T-cell (primary cell): ENCODE data around the gene NMNAT3. TPM values are rescaled to one million over a fixed set of nuclear protein-coding genes. Genes with fewer than 3 reads are reported as not detected.
"Not testable (repeated sequence)": the region's sequence is repeated elsewhere in the genome, so short reads cannot be mapped to it uniquely, and the experiment has no call there.

Experiments
- ATAC-seq, 4 experiments: fragments of 200-7000 bp in 3 of 4; fragments of 150-1000 bp in 1 of 4; cut with Tn5 transposase; replicated peaks in 1 of 4; 1 replicate in 3 of 4; 2 replicates in 1 of 4; pipeline ENCODE4 v1.10.0; 2021; ENCODE audit warnings: moderate library complexity in 3 of 4, mild to moderate bottlenecking in 2 of 4, moderate number of reproducible peaks in 1 of 4
- CTCF ChIA-PET, 2 donors: fragments of 300-600 bp; sonication (Branson Sonifier 250); formaldehyde crosslinking; loops; one replicate each; lab custom pipeline; 2022; ENCODE audit warnings: antibody characterized with exemption in 2 of 2; lab: Charles Lee
- POLR2A ChIA-PET, 2 donors: fragments of 300-600 bp; sonication (Branson Sonifier 250); formaldehyde crosslinking; loops; one replicate each; lab custom pipeline; 2022; ENCODE audit warnings: antibody characterized with exemption in 2 of 2; lab: Charles Lee
- DNase-seq, 35 experiments: peaks; one replicate each; pipeline versions ENCODE4 v3.0.0 to v3.0.0-alpha.2; 2013 to 2023
- H3K27ac ChIP-seq: one replicate; pipeline ENCODE4 v1.5.1; 2013; ENCODE audit warnings: low read length
- H3K27me3 ChIP-seq, 2 experiments: replicated peaks in 1 of 2; 1 replicate in 1 of 2; 2 replicates in 1 of 2; pipeline versions ENCODE4 v1.6.1 to v1.7.0; 2013; ENCODE audit warnings: low read length in 1 of 2, mixed read lengths in 1 of 2; ENCODE audit not compliant: control insufficient read depth in 2 of 2, insufficient read depth in 2 of 2; ENCODE audit errors: extremely low read depth in 1 of 2
- H3K36me3 ChIP-seq, 2 donors: 1 replicate in 1 of 2; 2 replicates in 1 of 2; pipeline versions ENCODE4 v1.6.1 to v1.7.0; 2013; ENCODE audit warnings: low read length in 1 of 2; ENCODE audit not compliant: control insufficient read depth in 2 of 2, insufficient read depth in 1 of 2; ENCODE audit errors: extremely low read depth in 1 of 2
- H3K4me1 ChIP-seq, 2 experiments: 1 replicate in 1 of 2; 2 replicates in 1 of 2; pipeline versions ENCODE4 v1.6.1 to v1.7.0; 2013; ENCODE audit warnings: low read length in 2 of 2, mixed read lengths in 1 of 2; ENCODE audit not compliant: insufficient read depth in 2 of 2, control insufficient read depth in 1 of 2; ENCODE audit errors: extremely low read depth in 1 of 2
- H3K4me3 ChIP-seq, 2 donors: 1 replicate in 1 of 2; 2 replicates in 1 of 2; pipeline versions ENCODE4 v1.5.1 to v1.7.0; 2013; ENCODE audit warnings: mild to moderate bottlenecking in 2 of 2, low read length in 1 of 2, moderate library complexity in 1 of 2; ENCODE audit not compliant: control insufficient read depth in 1 of 2; ENCODE audit errors: extremely low read depth in 1 of 2
- H3K9me3 ChIP-seq: 2 replicates; pipeline ENCODE4 v1.7.0; 2013
- H3K27ac Mint-ChIP-seq, 2 donors: one replicate each; pipeline ENCODE4 v1.8.0; 2020 to 2021; ENCODE audit warnings: mild to moderate bottlenecking in 2 of 2, mixed read lengths in 2 of 2
- H3K27me3 Mint-ChIP-seq, 2 donors: one replicate each; pipeline ENCODE4 v1.8.0; 2021 to 2022; ENCODE audit warnings: mixed read lengths in 2 of 2
- H3K36me3 Mint-ChIP-seq: one replicate; pipeline ENCODE4 v1.8.0; 2021; ENCODE audit warnings: mixed read lengths
- H3K4me1 Mint-ChIP-seq, 3 donors: one replicate each; pipeline ENCODE4 v1.8.0; 2020 to 2022; ENCODE audit warnings: mixed read lengths in 3 of 3, mild to moderate bottlenecking in 1 of 3
- H3K4me3 Mint-ChIP-seq, 3 donors: one replicate each; pipeline ENCODE4 v1.8.0; 2020 to 2022; ENCODE audit warnings: mild to moderate bottlenecking in 3 of 3, mixed read lengths in 3 of 3, moderate library complexity in 3 of 3
- H3K9me3 Mint-ChIP-seq, 3 donors: one replicate each; pipeline ENCODE4 v1.8.0; 2020 to 2022; ENCODE audit warnings: mixed read lengths in 3 of 3
- WGBS: methylation state at CpG from one replicate; pipeline ENCODE4 v1.1.5; 2013; ENCODE audit warnings: missing lambda C conversion rate; ENCODE audit not compliant: insufficient coverage; 5-methylcytosine and 5-hydroxymethylcytosine counted together
- total RNA-seq, 35 experiments: library from RNA in 6 of 35; stranded (reverse) in 6 of 35; fragments of 120-200 nt in 1 of 35; gene quantifications; one replicate each; pipeline versions ENCODE4 v1.2.1 to v1.2.4 and lab custom pipeline; 2013 to 2026

The NMNAT3 gene
- total RNA-seq, 5 donors from 2014 or later (not counting 1 experiment from before 2014, with no cell fraction given) = 2.4 to 5.3 (median 4.8) TPM

GRCh38 chr3:139587797-139588196 lies 90.0 kb downstream of the NMNAT3 start:
- Mint-ChIP-seq H3K36me3 (peaks cover 7% of the 10 kb centered on the region), H3K4me3 (no peak overlapping the region), H3K4me1 (no peaks in the 10 kb centered on the region), H3K27me3 (no peaks in the 10 kb centered on the region), H3K9me3 (peaks cover 0 to 4% (median 0%) of the 10 kb centered on the region in 3 donors), H3K27ac (no peak overlapping the region)
- Histone ChIP-seq H3K4me1 (no peaks in the 10 kb centered on the region), H3K4me3 (no peak overlapping the region), H3K9me3 (no peaks in the 10 kb centered on the region), H3K27ac (no peak overlapping the region), H3K27me3 (no peaks in the 10 kb centered on the region), H3K36me3 (no peaks in the 10 kb centered on the region)
- CTCF ChIA-PET = interaction anchor here in 1 of 2 donors (0.6 kb wide), 1 partner anchor 46 kb away, joined by 3 read pairs; no protein-coding TSS in a partner anchor
- DNase-seq (no peak), ATAC-seq (no peak)
- POLR2A ChIA-PET = no interaction called here

- no CpG with 5 or more reads among the region's 1 CpG for WGBS
- Mint-ChIP-seq H3K4me3 (no peak overlapping the region), H3K27ac (no peak overlapping the region), H3K36me3 (peaks cover 7% of the 10 kb centered on the region), H3K9me3 (peaks cover 0 to 4% (median 0%) of the 10 kb centered on the region in 3 donors), H3K4me1 (no peaks in the 10 kb centered on the region), H3K27me3 (no peaks in the 10 kb centered on the region)
- POLR2A ChIA-PET = no interaction called here
- H3K27ac ChIP-seq = no peak overlapping the region
- H3K36me3 ChIP-seq = no peaks in the 10 kb centered on the region
- no peak for DNase-seq
- no peaks in the 10 kb centered on the region for H3K27me3 ChIP-seq
- H3K9me3 ChIP-seq = no peaks in the 10 kb centered on the region
- no peak overlapping the region for H3K4me3 ChIP-seq
- CTCF ChIA-PET = no interaction called here
- ATAC-seq = no peak
- no peaks in the 10 kb centered on the region for H3K4me1 ChIP-seq
Observed at GRCh38 chr3:139586420-139587017, 91.3 kb downstream of the NMNAT3 start.

GRCh38 chr3:139585820-139586219 lies 92.0 kb downstream of the NMNAT3 start:
- H3K9me3 ChIP-seq = no peaks in the 10 kb centered on the region
- Mint-ChIP-seq H3K9me3 (peaks cover 0 to 4% (median 0%) of the 10 kb centered on the region in 3 donors), H3K36me3 (peaks cover 7% of the 10 kb centered on the region), H3K4me3 (no peak overlapping the region), H3K27me3 (no peaks in the 10 kb centered on the region), H3K27ac (no peak overlapping the region), H3K4me1 (no peaks in the 10 kb centered on the region)
- 81% methylated on average over 2 of the region's 4 CpGs for WGBS
- CTCF ChIA-PET = no interaction called here
- ATAC-seq (no peak), DNase-seq (no peak)
- no peak overlapping the region for H3K4me3 ChIP-seq
- no peaks in the 10 kb centered on the region for H3K36me3 ChIP-seq
- H3K4me1 ChIP-seq = no peaks in the 10 kb centered on the region
- no peak overlapping the region for H3K27ac ChIP-seq
- no peaks in the 10 kb centered on the region for H3K27me3 ChIP-seq
- POLR2A ChIA-PET = no interaction called here

GRCh38 chr3:139583651-139584050 lies 94.1 kb downstream of the NMNAT3 start:
- H3K9me3 Mint-ChIP-seq, H3K4me1 ChIP-seq, H3K36me3 ChIP-seq, H3K4me3 ChIP-seq, H3K27ac ChIP-seq, H3K36me3 Mint-ChIP-seq, POLR2A ChIA-PET, H3K27me3 ChIP-seq, DNase-seq, ATAC-seq, H3K4me3 Mint-ChIP-seq, CTCF ChIA-PET, H3K4me1 Mint-ChIP-seq, H3K9me3 ChIP-seq, H3K27ac Mint-ChIP-seq, H3K27me3 Mint-ChIP-seq: not testable (repeated sequence)
- WGBS = 92% methylated on average over 4 of the region's 12 CpGs

GRCh38 chr3:139578783-139579182 lies 99.0 kb downstream of the NMNAT3 start:
- H3K4me1 ChIP-seq = no peaks in the 10 kb centered on the region
- no peaks in the 10 kb centered on the region for H3K9me3 ChIP-seq
- H3K27ac ChIP-seq = no peak overlapping the region
- Mint-ChIP-seq H3K27me3 (no peaks in the 10 kb centered on the region), H3K27ac (no peak overlapping the region), H3K4me3 (no peak overlapping the region), H3K36me3 (no peaks in the 10 kb centered on the region), H3K4me1 (no peaks in the 10 kb centered on the region), H3K9me3 (no peaks in the 10 kb centered on the region)
- CTCF ChIA-PET = no interaction called here
- ATAC-seq = no peak
- DNase-seq = no peak
- H3K4me3 ChIP-seq = no peak overlapping the region
- WGBS = 84% methylated on average over 5 of the region's 7 CpGs
- no peaks in the 10 kb centered on the region for H3K27me3 ChIP-seq
- POLR2A ChIA-PET = no interaction called here
- no peaks in the 10 kb centered on the region for H3K36me3 ChIP-seq

GRCh38 chr3:139577909-139578308 lies 99.9 kb downstream of the NMNAT3 start:
- H3K9me3 ChIP-seq = no peaks in the 10 kb centered on the region
- no peak for ATAC-seq
- no peaks in the 10 kb centered on the region for H3K36me3 ChIP-seq
- H3K9me3 Mint-ChIP-seq = no peaks in the 10 kb centered on the region
- H3K4me3 ChIP-seq = no peak overlapping the region
- H3K4me3 Mint-ChIP-seq = no peak overlapping the region
- no peaks in the 10 kb centered on the region for H3K27me3 ChIP-seq
- no peak for DNase-seq
- no peaks in the 10 kb centered on the region for H3K27me3 Mint-ChIP-seq
- H3K27ac Mint-ChIP-seq = no peak overlapping the region
- H3K4me1 ChIP-seq = no peaks in the 10 kb centered on the region
- ChIA-PET CTCF (no interaction called here), POLR2A (no interaction called here)
- no peaks in the 10 kb centered on the region for H3K36me3 Mint-ChIP-seq
- no peaks in the 10 kb centered on the region for H3K4me1 Mint-ChIP-seq
- no peak overlapping the region for H3K27ac ChIP-seq

GRCh38 chr3:139577346-139577745 lies 100.4 kb downstream of the NMNAT3 start:
- CTCF ChIA-PET = no interaction called here

More at GRCh38 chr3:139577346-139577745, 100.4 kb downstream of the NMNAT3 start:
- Mint-ChIP-seq H3K4me3 (no peak overlapping the region), H3K36me3 (no peaks in the 10 kb centered on the region), H3K27me3 (no peaks in the 10 kb centered on the region), H3K9me3 (no peaks in the 10 kb centered on the region), H3K4me1 (no peaks in the 10 kb centered on the region), H3K27ac (no peak overlapping the region)
- Histone ChIP-seq H3K36me3 (no peaks in the 10 kb centered on the region), H3K4me1 (no peaks in the 10 kb centered on the region), H3K27ac (no peak overlapping the region), H3K4me3 (no peak overlapping the region), H3K27me3 (no peaks in the 10 kb centered on the region), H3K9me3 (no peaks in the 10 kb centered on the region)
- POLR2A ChIA-PET = no interaction called here
- WGBS = no CpG with 5 or more reads among the region's 2 CpGs
- DNase-seq (no peak), ATAC-seq (no peak)
